H1 (cell line): ENCODE measurements around the gene ENTPD2.

Experiments used
- CEBPB ChIP-seq: IDR thresholded peaks from 2 replicates; pipeline ENCODE4 v1.6.1; 2012; ENCODE audit warnings: low read depth, low read length
- CTCF ChIP-seq, 3 experiments: IDR thresholded peaks; 1 replicate in 2 of 3; 2 replicates in 1 of 3; pipeline versions ENCODE4 v1.5.1 to v1.6.1; 2011; ENCODE audit warnings: low read length in 3 of 3, mild to moderate bottlenecking in 3 of 3, inconsistent platforms in 2 of 3, low read depth in 1 of 3, moderate library complexity in 1 of 3; ENCODE audit not compliant: insufficient read depth in 1 of 3; ENCODE audit errors: control extremely low read depth in 1 of 3
- MAX ChIP-seq: IDR thresholded peaks from 2 replicates; pipeline ENCODE4 v1.6.1; 2012; ENCODE audit warnings: inconsistent platforms
- POLR2AphosphoS5 ChIP-seq: IDR thresholded peaks from 2 replicates; pipeline ENCODE4 v1.6.1; 2011; ENCODE audit warnings: low read depth, low read length
- SP1 ChIP-seq: IDR thresholded peaks from 2 replicates; pipeline ENCODE4 v1.6.1; 2011; ENCODE audit warnings: low read depth, low read length
- TBP ChIP-seq: IDR thresholded peaks from 2 replicates; pipeline ENCODE4 v1.6.1; 2011; ENCODE audit warnings: low read depth, low read length, improper control_type of control experiment

- no peak for TF ChIP-seq TBP
- no peak for TF ChIP-seq CTCF (IDR thresholded peaks at IDR 0.05; ENCODE audit: control extremely low read depth in 1 of 3, insufficient read depth in 1 of 3, low read depth in 1 of 3, low read length in 3 of 3)
- no peak for TF ChIP-seq MAX
- no peak for TF ChIP-seq CEBPB
- no peak for TF ChIP-seq POLR2AphosphoS5
- TF ChIP-seq SP1 = no peak
Measured at GRCh38 chr9:137052293-137052692, 1.6 kb downstream of the ENTPD2 start.
